Iris pigment epithelial cell (primary cell): ENCODE measurements around the gene ETNK1.
"Not testable (repeated sequence)": the region's sequence is repeated elsewhere in the genome, so short reads cannot be mapped to it uniquely, and the experiment has no call there.

Experiments
- DNase-seq: peaks from one replicate; pipeline ENCODE4 v3.0.0-alpha.2; 2011; ENCODE audit warnings: low read depth

Gene ETNK1

DNA sequence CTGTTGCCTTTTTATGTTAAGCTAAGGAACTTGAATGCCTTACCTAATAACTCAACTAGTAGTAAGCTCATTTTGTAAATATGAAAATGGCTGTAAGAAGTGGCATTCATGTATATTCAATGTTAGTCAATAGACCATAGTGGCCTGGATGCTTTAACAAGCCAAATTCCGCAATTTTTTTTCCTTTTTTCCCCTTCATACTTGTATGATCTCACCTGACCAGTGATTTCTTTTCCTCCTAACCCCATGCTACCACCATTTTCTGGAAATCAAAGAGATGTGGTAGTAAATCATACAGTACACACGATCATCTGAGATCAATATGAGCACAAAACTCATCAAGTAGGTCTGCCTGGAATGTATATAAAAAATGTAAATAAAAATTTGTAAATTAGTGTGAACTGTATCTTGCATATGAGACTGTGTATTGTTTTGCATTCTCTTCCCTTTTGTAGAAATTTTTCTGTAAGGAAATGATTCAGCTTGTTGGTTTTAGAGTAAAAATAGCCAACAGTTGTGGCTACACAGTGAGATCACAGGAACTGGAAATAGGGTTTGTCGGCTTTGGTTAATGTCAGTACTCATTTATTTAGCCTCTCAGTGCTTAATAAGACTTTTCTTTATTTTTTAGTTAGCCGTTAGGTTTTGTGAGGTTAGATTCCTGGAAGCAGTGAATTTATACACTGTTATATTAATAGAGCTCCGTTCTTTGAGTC, 62.5 kb downstream of the ETNK1 start:
- DNase-seq = peak; percentile 84

DNA sequence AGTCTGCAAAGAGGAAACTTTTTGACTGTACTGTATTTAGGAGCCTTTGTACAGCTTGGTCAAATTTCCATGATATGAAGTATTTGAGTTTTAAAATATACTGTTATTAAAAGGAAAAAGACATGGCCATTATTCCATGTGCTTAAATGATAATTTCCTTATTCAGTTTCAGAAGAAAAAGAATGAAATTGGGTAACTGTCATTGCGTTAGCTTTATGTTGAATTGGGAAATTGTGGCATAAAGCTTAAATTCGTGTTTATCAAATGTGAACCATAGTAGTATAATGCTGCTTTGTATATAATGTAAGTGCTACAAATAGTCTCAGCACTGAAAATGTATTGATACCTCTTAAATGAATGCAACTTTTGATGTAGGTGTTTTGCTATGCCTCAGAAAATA, 64.9 kb downstream of the ETNK1 start:
- DNase-seq = no peak

DNA sequence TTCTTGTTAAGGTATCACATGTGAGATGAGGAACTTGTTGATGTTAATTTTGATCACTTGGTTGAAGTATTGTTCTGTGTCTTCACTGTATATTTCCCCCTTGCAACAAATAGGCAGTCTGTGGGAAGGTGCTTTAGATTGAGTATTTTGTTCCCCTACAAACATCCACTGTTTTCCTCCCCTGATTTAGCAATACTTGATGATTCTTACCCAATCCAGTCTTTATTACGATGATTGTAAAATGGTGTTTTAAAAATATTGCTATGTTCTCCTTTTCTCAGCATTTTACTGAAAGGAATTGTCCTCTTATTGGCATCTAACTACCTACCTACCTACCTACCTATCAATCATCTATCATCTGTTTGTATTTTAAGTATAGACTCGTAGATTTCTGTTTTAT, 66.3 kb downstream of the ETNK1 start:
- DNase-seq = no peak

DNA sequence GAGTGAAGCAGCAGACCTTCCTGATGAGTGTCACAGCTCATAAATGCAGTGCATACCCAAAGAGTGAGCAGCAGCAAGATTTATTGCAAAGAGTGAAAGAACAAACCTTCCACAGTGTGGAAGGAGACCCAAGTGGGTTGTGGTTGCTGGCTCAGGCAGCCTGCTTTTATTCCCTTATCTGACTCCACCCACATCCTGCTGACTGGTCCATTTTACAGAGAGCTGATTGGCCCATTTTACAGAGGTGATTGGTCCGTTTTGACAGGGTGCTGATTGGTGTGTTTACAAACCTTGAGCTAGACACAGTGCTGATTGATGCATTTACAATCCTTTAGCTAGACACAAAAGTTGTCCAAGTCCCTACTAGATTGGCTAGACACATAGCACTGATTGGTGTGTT, 67.5 kb downstream of the ETNK1 start:
- not testable (repeated sequence) for DNase-seq

DNA sequence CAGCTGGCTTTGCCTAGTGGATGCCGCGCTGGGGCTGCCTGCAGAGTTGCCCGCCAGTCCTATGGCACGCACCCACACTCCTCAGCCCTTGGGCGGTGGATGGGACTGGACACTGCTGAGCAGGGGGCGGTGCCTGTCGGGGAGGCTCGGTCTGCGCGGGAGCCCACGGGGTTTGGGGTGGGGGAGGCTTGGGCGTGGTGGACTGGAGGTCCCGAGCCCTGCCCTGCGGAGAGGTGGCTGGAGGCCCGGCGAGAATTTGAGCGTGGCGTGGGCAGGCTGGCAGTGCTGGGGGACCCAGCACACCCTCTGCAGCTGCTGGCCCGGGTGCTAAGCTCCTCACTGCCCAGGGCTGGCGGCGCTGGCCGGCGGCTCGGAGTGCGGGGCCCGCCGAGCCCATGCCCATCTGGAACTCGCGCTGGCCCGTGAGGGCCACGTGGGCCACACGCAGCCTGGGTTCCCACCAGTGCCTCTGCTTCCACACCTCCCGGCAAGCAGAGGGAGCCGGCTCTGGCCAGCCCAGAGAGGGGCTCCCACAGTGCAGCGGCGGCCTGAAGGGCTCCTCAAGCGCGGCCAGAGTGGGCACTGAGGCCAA, 68.1 kb downstream of the ETNK1 start:
- no peak for DNase-seq

DNA sequence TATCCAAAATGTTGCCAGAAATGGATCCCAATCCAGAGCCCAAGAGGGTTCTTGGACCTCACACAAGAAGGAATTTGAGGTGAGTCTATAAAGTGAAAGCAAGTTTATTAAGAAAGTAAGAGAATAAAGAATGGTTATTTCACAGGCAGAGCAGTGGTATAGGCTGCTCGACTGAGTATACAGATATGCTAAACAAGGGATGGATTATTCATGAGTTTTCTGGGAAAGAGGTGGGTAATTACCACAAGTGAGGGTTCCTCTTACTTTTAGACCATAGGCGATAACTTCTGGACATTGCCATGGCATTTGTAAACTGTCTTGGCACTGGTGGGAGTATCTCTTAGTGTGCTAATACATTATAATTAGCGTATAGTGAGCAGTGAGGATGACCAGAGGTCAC, 73.6 kb downstream of the ETNK1 start:
- no peak for DNase-seq

DNA sequence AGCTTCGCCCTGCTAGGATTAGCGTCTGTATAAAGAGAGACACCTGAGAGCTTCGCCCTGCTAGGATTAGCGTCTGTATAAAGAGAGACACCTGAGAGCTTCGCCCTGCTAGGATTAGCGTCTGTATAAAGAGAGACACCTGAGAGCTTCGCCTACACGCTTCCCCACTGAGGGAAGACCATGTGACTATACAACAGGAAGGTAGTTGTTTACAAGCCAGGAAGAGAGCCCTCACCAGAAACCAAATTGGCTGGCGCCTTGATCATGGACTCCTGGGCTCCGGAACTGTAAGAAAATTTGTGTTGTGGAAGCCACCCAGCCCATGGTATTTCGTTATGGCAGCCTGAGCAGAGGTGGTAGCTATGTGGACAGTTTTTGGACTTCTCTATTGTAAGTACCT, 74.7 kb downstream of the ETNK1 start:
- DNase-seq = not testable (repeated sequence)

DNA sequence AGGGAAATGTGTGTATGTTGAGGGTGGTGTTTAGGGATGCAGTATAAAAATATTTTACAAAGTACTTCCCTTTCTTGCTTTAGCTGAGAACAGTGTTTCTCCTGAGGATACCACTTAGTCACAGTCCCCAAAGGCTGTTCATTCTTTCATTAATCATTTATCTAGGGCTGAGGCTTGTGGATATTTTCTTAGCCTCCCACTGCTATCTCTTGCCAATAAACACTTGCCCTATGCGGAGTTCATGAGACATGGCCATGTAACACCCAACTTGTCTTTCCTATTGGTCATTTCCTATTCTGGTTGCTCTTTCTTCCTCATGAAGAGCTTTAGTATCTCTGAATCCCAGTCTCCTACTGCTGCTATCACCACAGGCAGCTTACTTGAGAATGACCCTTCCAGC, 75.1 kb downstream of the ETNK1 start:
- DNase-seq = peak; percentile 12

DNA sequence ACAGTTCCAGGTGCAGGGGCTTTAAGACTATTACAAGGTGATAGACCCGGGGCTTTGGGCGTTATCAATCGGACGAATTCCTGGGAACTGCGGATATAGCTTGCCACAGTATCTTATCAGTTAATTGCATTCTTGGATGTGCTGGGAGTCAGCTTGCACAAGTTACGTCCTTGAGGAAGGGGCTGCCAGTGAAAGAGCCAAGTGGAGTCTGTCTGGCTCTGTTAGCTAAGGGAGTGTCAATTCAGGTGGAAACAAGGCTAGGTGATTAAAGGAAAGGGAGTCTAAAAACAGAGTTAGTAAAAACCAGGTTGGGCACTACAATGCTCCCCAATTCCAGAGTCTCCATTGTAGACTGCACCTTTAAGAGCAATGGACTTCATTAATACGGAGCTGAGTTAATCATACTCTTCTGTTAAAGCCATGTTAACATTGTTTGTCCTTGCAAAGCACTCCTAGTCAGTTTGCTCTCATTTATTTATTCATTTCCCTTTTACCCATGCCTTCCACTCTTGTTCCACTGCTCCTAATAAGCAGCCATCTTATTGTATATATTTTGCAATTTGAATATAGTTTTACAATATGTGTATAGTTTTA, 76.3 kb downstream of the ETNK1 start:
- not testable (repeated sequence) for DNase-seq

DNA sequence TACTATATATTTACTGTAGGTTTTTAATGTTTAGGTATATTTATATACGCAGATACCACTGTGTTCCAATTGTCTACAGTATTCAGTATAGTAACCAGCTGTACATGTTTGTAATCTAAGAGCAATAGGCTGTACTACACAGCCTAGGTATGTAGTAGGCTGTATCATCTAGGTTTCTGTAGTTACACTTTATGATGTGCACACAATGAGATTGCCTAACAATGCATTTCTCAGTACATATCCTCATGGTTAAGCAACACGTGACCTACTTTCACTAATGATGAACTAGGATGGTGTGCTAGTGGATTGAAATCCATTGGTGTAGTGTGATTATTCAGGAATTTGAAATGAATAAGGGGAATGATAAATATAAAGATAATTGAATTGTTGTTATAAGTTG, 77.7 kb downstream of the ETNK1 start:
- DNase-seq = peak; percentile 37

DNA sequence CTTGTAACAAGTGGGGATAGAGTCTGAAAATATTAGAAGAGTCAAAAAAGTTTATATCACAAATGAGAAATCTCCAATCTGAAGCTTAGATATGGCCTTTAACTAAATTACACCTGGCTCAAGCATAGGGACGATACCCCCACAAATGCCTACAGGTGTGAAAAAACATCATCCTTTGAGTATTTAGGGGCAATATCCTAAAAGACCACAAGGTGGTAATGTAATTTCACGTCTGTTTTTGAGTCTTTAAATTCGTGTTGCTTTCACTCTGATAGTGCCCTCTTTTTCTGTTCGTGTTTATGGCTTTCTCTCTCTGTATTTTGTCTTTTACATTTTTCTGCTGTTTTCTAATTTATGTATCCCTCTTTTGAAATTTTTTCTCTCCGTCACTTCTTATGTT, 84.3 kb downstream of the ETNK1 start:
- peak; percentile 14 for DNase-seq

DNA sequence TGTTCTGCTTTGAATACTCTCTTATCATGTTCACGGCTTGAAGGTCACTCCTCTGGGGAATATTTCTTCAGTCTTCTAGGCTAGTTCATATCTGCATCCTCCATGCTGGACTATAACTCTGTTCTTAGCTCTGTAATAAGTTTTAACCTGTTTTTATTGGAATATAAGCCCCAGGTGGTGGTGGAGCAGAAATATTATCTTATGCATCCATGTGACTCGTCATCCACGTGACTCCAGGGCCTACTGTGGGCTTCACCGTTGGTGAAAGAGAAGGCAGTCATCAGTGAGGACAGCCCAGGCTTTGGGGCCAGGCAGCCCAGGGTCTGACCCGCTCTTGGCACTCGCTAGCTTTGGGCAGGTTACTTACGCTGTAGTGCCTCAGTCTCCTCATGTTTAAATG, 87.1 kb downstream of the ETNK1 start:
- no peak for DNase-seq

DNA sequence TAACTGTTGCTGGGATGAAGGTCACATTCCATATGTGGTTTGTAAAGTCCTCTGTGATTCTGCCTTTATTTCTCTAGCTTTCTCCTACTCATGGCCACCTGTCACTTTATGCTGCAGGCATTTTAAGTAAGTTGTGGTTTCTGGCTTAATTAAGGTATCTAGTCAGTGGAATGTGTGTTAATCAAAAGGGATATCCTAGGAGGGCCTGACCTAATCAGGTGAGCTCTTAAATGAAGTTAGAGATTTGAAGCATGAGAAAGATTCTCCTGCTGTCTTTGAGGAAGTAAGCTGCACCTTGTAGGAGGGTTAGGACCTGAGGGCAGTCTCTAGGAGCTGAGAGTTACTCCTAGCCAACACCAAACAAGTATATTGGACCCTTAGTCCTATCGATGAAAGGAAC, 90.3 kb downstream of the ETNK1 start:
- DNase-seq = no peak

DNA sequence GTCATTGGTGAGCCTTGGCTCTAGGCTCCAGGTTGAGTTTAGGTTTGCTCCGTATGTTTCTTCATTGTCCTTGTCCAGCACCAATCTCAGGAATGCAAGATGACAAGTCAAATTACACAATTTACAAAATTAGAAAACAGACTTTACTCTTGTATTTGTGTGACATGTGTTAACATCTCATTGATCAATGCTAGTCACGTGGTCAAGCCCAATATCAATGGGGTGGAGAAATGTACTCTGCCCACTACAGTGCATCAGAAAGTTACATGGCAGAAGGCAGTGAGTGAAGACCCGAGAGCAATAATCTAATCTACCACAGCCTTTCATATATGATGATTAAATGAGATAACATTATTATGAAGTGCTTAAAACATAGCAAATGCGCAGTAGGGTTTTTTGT, 94.8 kb downstream of the ETNK1 start:
- no peak for DNase-seq

DNA sequence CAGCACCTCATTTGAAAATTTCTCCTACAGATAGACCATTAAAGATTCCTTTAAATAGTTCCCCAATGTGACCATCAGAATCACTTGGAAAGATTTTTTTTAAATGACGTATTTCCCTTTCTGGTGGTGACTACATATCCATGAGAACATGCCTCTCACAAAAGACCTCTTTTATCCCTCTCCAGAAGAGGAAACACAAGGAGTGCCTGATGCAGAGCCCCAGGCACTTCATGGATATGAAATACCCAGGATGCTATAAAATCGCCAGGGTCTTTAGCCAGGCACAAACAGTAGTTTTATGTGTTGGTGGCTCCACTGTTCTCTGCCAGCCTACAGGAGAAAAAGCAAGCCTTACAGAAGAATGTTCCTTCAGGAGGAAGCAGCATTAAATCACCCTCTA, 97.1 kb downstream of the ETNK1 start:
- no peak for DNase-seq

DNA sequence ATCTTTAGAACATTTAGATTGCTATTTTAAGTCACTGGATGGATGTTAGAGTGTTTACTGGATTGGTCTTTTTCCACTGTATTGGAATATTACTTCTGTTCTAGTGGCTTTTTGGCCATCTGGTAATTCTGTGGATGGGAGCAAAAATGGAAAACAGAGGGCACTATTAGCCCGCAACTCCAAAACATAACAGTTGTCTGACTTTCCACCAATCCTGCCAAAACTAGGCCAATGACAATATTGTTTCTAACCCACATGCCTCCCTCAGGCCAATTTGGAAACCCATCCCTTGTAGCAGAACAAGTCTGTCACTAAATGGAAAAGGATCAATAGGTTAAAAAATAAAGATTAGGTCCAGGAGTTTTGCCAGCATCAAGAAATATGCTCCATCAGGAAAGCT, 97.8 kb downstream of the ETNK1 start:
- DNase-seq = no peak

DNA sequence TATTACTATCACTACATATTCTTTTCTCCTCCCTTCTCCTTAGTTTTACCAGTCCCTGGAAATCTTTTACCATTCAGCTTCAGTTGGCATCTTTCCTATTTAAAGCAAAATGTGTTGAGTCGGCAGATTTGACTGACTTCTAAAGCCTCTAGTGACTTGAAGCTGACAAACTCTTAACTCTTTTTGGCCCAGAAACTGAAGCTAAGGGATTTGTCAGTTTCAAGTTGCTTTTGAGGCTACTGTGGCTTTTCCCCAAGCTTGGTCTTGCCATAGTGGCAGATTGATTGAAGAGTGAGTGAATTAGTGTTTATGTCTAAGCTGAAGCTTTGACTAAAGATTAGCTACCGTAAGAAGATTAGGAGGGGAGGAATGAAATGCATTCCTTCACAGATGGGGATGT, 104.0 kb downstream of the ETNK1 start:
- DNase-seq = no peak

DNA sequence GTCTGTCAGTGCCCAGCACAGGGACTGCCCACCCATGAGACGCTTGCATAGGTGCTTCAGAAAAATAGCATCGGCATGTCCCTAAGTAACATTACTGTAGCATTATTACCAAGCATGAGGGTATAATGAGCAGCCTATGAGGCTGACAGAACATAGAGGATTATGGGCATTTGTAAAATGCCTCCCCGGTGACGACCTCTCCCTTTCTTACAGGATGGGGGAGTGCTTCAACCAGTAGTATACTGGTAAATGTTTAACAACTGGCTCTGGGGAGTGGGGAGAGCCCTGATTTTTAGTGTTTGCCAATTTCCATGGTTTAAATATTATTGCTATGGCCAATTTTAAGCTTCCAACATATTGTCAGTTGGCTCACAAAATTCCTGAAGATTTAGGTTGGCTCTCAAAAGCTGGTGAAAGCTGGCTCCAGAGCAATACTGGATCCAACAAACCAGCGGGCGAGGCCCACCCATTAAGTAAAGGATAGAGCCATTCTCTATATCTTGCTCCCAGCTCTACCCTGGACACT, 104.5 kb downstream of the ETNK1 start:
- no peak for DNase-seq

DNA sequence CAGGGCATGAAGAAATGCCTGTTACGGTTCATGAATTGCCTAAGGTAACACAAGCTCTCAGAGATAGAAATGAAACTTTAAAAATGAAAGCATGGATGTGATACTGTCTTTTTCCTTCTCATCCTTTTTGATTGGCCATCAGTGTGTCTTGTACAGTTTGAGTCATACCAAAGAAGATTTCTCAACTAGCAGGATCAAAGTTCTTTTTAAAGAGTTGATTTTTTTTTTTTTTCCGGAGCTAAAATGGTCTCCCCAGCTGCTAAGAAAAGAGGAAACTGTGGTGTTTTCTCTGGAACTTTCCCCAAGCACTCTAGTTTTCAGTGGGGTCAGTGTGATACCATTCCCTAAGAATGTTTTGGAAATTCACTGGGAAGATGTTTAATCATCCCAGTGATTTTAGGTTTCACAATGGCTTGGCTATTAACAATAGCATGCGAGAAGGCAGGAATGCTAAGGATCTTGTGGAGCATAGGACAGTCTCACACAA, 105.0 kb downstream of the ETNK1 start:
- DNase-seq = peak; percentile 33

DNA sequence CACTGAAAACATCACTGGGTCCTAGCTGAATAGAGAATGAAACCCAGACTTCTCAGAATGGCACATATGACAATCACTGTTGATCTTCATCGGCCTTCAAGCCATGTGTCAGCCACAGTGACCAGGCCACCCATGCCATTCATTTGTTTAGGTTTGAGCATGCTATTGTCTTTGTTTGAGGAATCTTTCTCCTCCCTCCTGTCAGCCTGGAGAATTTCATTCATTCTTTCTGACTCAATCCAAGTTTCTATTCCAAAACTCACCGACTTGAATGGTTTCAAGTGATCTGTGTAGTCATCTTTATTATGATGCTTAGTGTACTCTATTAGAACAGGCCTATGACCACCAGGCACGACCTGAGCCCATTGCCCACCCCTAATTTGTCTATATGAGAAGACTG, 106.3 kb downstream of the ETNK1 start:
- DNase-seq = no peak

DNA sequence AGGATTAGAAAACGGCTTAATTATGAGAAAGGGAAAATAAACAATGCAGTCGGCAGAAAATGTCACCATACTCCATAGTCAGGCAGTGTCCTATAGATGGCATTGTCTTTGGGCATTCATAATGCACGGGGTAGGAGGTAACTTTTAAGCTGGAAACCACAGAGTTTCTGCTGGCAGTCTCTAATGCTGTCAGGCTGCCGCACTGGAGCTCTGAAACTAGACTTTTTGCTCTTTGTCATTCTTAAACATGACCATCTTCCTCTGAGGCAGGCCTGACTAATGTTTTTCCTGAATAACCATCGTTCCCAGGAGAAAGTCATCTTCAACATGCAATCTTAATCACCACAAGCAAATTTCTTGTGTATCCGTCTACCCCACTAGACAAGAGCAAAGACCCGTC, 108.8 kb downstream of the ETNK1 start:
- DNase-seq = no peak

DNA sequence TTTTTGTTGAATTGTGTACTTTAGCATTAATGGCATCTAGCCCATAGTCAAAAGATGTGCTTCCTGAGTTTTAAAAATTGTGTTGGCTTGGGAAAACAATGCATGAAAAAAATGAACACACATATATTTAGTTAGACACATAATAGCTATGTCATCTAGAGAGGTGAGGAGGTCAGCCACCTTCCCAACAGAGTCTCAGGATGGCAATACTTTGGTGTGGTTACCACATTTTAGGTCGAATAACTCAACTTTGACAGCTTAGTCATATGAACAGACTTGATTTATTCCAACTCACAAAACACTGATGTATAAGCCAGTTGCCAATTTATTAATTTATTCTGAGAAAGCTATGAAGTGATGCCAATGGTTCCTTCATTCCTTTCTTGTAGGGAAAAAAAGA, 114.0 kb downstream of the ETNK1 start:
- no peak for DNase-seq
